H9 (cell line): ENCODE data around the gene ATP13A1. TPM values are rescaled to one million over a fixed set of nuclear protein-coding genes. Genes with fewer than 3 reads are reported as not detected.

Source experiments
- DNase-seq: peaks from one replicate; pipeline ENCODE4 v3.0.0-alpha.2; 2017
- H2AFZ ChIP-seq: one replicate; pipeline ENCODE4 v1.6.1; 2013; ENCODE audit warnings: mild to moderate bottlenecking, low read length, control low read depth, moderate library complexity
- H2AK5ac ChIP-seq: 2 replicates; pipeline ENCODE4 v1.6.1; 2013; ENCODE audit warnings: low read length, control low read depth, mixed read lengths; ENCODE audit not compliant: insufficient read length
- H2BK120ac ChIP-seq: one replicate; pipeline ENCODE4 v1.6.1; 2013; ENCODE audit warnings: low read depth, mild to moderate bottlenecking, low read length, control low read depth, inconsistent platforms; ENCODE audit not compliant: poor library complexity, severe bottlenecking
- H2BK12ac ChIP-seq: 2 replicates; pipeline ENCODE4 v1.6.1; 2013; ENCODE audit warnings: low read length, control low read depth, mixed read lengths, low read depth; ENCODE audit not compliant: insufficient read length
- H2BK15ac ChIP-seq: 2 replicates; pipeline ENCODE4 v1.6.1; 2013; ENCODE audit warnings: low read depth, low read length, control low read depth
- H2BK20ac ChIP-seq: one replicate; pipeline ENCODE4 v1.6.1; 2013; ENCODE audit warnings: low read depth, mild to moderate bottlenecking, low read length, control low read depth, inconsistent platforms; ENCODE audit not compliant: poor library complexity, severe bottlenecking
- H2BK5ac ChIP-seq: 2 replicates; pipeline ENCODE4 v1.6.1; 2013; ENCODE audit warnings: low read length, control low read depth, mixed read lengths; ENCODE audit not compliant: insufficient read length
- H3K14ac ChIP-seq: 2 replicates; pipeline ENCODE4 v1.6.1; 2013; ENCODE audit warnings: low read length, control low read depth; ENCODE audit not compliant: insufficient read depth
- H3K18ac ChIP-seq: 2 replicates; pipeline ENCODE4 v1.6.1; 2013; ENCODE audit warnings: low read depth, mild to moderate bottlenecking, mixed read lengths, low read length, control low read depth; ENCODE audit not compliant: insufficient read length
- H3K23ac ChIP-seq: 2 replicates; pipeline ENCODE4 v1.6.1; 2013; ENCODE audit warnings: low read length, control low read depth, mixed read lengths, low read depth; ENCODE audit not compliant: insufficient read length
- H3K23me2 ChIP-seq: 2 replicates; pipeline ENCODE4 v1.6.1; 2013; ENCODE audit warnings: low read depth, mild to moderate bottlenecking, mixed read lengths, low read length, control low read depth; ENCODE audit not compliant: insufficient read length, poor library complexity, severe bottlenecking
- H3K27ac ChIP-seq: 2 replicates; pipeline ENCODE4 v1.5.1; 2013; ENCODE audit warnings: low read length, control low read depth, mixed read lengths, low read depth; ENCODE audit not compliant: insufficient read length
- H3K27me3 ChIP-seq: 2 replicates; pipeline ENCODE4 v1.6.1; 2013; ENCODE audit warnings: low read length, control low read depth, inconsistent platforms; ENCODE audit not compliant: insufficient read depth
- H3K4ac ChIP-seq: 2 replicates; pipeline ENCODE4 v1.6.1; 2013; ENCODE audit warnings: low read depth, mild to moderate bottlenecking, control low read depth, inconsistent platforms, low read length, moderate library complexity
- H3K4me1 ChIP-seq: 2 replicates; pipeline ENCODE4 v1.6.1; 2013; ENCODE audit warnings: low read length, control low read depth, inconsistent platforms; ENCODE audit not compliant: insufficient read depth
- H3K4me2 ChIP-seq: 2 replicates; pipeline ENCODE4 v1.6.1; 2013; ENCODE audit warnings: low read length, control low read depth, mixed read lengths; ENCODE audit not compliant: insufficient read length, insufficient read depth
- H3K56ac ChIP-seq: 2 replicates; pipeline ENCODE4 v1.6.1; 2013; ENCODE audit warnings: low read depth, mild to moderate bottlenecking, mixed read lengths, low read length, control low read depth; ENCODE audit not compliant: insufficient read length
- H3K79me1 ChIP-seq: 2 replicates; pipeline ENCODE4 v1.6.1; 2013; ENCODE audit warnings: low read depth, mild to moderate bottlenecking, moderate library complexity, low read length, control low read depth, inconsistent platforms; ENCODE audit not compliant: insufficient read depth, poor library complexity, severe bottlenecking
- H3K79me2 ChIP-seq: 2 replicates; pipeline ENCODE4 v1.6.1; 2013; ENCODE audit warnings: low read length, control low read depth, inconsistent platforms; ENCODE audit not compliant: insufficient read depth
- H3K9ac ChIP-seq: 2 replicates; pipeline ENCODE4 v1.6.1; 2013; ENCODE audit warnings: low read length, control low read depth, mixed read lengths; ENCODE audit not compliant: insufficient read length; ENCODE audit errors: extremely low read depth
- H3K9me3 ChIP-seq: one replicate; pipeline ENCODE4 v1.6.1; 2013; ENCODE audit warnings: low read depth, low read length, inconsistent platforms; ENCODE audit not compliant: control insufficient read depth
- H3T11ph ChIP-seq: one replicate; pipeline ENCODE4 v1.6.1; 2013; ENCODE audit warnings: mild to moderate bottlenecking, low read length, control low read depth, inconsistent platforms
- H4K20me1 ChIP-seq: one replicate; pipeline ENCODE4 v1.6.1; 2013; ENCODE audit not compliant: control insufficient read depth, insufficient read length, insufficient read depth
- H4K5ac ChIP-seq: 2 replicates; pipeline ENCODE4 v1.6.1; 2013; ENCODE audit warnings: low read depth, mild to moderate bottlenecking, mixed read lengths, low read length, control low read depth; ENCODE audit not compliant: insufficient read length
- H4K8ac ChIP-seq: replicated peaks from 2 replicates; pipeline ENCODE4 v1.6.1; 2013; ENCODE audit warnings: low read length, control low read depth, mixed read lengths, low read depth; ENCODE audit not compliant: insufficient read length
- H4K91ac ChIP-seq: 2 replicates; pipeline ENCODE4 v1.6.1; 2013; ENCODE audit warnings: low read depth, mild to moderate bottlenecking, moderate library complexity, mixed read lengths, low read length, control low read depth; ENCODE audit not compliant: insufficient read length
- H3K27ac Mint-ChIP-seq, 3 experiments: 2 replicates in 2 of 3; 3 replicates in 1 of 3; pipeline ENCODE4 v1.8.0; 2020 to 2021; ENCODE audit warnings: mixed read lengths in 3 of 3, mild to moderate bottlenecking in 1 of 3, moderate library complexity in 1 of 3
- H3K27me3 Mint-ChIP-seq: 2 replicates; pipeline ENCODE4 v1.8.0; 2021; ENCODE audit warnings: low read depth, mild to moderate bottlenecking, moderate library complexity, mixed read lengths
- H3K36me3 Mint-ChIP-seq, 3 experiments: 2 replicates in 2 of 3; 3 replicates in 1 of 3; pipeline ENCODE4 v1.8.0; 2020 to 2021; ENCODE audit warnings: low read depth in 3 of 3, mixed read lengths in 3 of 3; ENCODE audit not compliant: insufficient read depth in 1 of 3
- H3K4me1 Mint-ChIP-seq, 2 experiments: 2 replicates each; pipeline ENCODE4 v1.8.0; 2020; ENCODE audit warnings: mixed read lengths in 2 of 2
- H3K4me3 Mint-ChIP-seq, 2 experiments: 2 replicates in 1 of 2; 3 replicates in 1 of 2; pipeline ENCODE4 v1.8.0; 2020 to 2021; ENCODE audit warnings: mild to moderate bottlenecking in 2 of 2, mixed read lengths in 2 of 2, moderate library complexity in 1 of 2
- H3K9me3 Mint-ChIP-seq, 2 experiments: 2 replicates in 1 of 2; 3 replicates in 1 of 2; pipeline ENCODE4 v1.8.0; 2020; ENCODE audit warnings: mild to moderate bottlenecking in 2 of 2, mixed read lengths in 2 of 2, moderate library complexity in 1 of 2
- WGBS: extraction: QIAGEN DNeasy Blood & Tissue Kit; methylation state at CpG from one replicate; pipeline ENCODE4 v1.1.7; 2013; ENCODE audit warnings: missing lambda C conversion rate, low lambda C conversion rate, mixed read lengths; ENCODE audit not compliant: insufficient read length; ENCODE audit errors: extremely low coverage; 5-methylcytosine and 5-hydroxymethylcytosine counted together
- long read RNA-seq: library from polyadenylated mRNA; unstranded; transcript quantifications from one replicate; pipeline ENCODE4 v2.0.0, GENCODE V29; 2020
- total RNA-seq: library from RNA; stranded (reverse); gene quantifications from 2 replicates; pipeline ENCODE4 v1.2.1, GENCODE V29; 2021
- TF ChIP-seq, protein P1 (sequence below): fragments of 200-600 bp; sonication (generic); conservative IDR thresholded peaks from 3 replicates; pipeline ENCODE4 v1.8.0; 2021; ENCODE audit warnings: antibody characterized with exemption, mild to moderate bottlenecking

Gene ATP13A1
- total RNA-seq = 67.8 and 73.1 TPM in 2 replicates
- long read RNA-seq, transcript ATP13A1-202 (26 exons, 3,861 nt) = major isoform, 44 of 92 reads
- long read RNA-seq, partial matches to known transcripts = 23 of 92 reads
- long read RNA-seq, other reads (novel, unspliced or antisense) = 24 of 92 reads

DNA sequence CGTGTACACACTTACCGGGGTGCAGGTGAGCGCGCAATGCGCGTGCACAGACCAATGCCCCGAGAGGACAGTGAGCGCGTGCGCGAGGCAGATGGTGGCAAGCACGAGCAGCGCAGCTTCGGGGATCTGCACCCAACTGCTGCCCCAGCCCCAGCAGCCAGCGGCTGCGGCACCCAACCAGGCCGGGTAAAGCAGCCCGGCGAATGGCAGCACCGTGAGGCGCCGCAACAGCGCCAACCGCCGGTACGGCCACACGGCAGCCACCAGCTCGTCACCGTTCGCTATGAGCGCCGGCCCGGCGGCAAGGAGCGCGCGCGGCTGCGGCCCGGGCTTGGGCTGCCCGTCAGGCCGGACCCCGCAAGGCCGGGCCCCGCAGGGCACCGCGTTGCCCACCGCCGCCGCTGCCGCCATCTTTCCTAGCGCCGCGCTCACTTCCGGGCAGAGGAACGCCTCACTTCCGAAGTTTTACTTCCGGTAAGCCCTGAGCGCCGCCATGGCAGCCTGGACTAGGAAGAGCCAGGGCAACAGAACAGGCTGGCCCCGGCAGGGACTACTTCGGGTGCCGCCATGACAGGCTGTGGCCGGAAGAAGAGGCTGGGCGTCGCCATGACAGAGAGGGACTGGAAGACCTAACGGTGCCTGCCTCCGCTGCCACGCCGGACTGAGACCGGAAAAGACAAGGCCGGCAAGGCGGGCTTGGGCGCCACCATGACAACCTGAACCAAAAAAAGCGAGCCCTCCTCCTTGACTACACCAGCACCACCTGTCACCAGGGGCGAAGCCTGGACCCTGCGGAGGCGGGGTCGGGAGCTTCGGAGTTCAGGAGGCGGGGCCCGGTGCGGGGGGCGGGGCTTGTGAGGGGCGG, at the start of gene ATP13A1:
Gene ATP13A1, minus strand, starts transcription at position 421 of the 865 bp plus-strand sequence. Its CDS starts 10 bp downstream, at position 411.
- no peak within 1 kb of the TSS for H3K23ac ChIP-seq
- Mint-ChIP-seq H3K4me1 (peaks cover 27% of the 10 kb centered on the region in 2 experiments), H3K9me3 (no peaks in the 10 kb centered on the region), H3K4me3 (peak within 1 kb of the TSS; percentile 86 to 95), H3K36me3 (peaks cover 14 to 28% (median 23%) of the 10 kb centered on the region in 3 experiments), H3K27ac (peak within 1 kb of the TSS; percentile 98 to 99 (median 98)), H3K27me3 (no peaks in the 10 kb centered on the region)
- H3K79me2 ChIP-seq = peaks cover 20% of the 10 kb centered on the region; the same call in 1 of the 2 replicates
- H2AFZ ChIP-seq = no peak within 1 kb of the TSS
- no CpG with 5 or more reads among the region's 85 CpGs for WGBS
- H3K23me2 ChIP-seq = peaks cover 5% of the 10 kb centered on the region
- no peaks in the 10 kb centered on the region for H3K9me3 ChIP-seq
- H2BK5ac ChIP-seq = no peak within 1 kb of the TSS
- no peak within 1 kb of the TSS for H3K56ac ChIP-seq
- H3K18ac ChIP-seq = peak within 1 kb of the TSS; percentile 81
- no peaks in the 10 kb centered on the region for H3K27me3 ChIP-seq
- H3K14ac ChIP-seq = peak within 1 kb of the TSS; percentile 36
- no peaks in the 10 kb centered on the region for H4K20me1 ChIP-seq
- no peak within 1 kb of the TSS for H2AK5ac ChIP-seq
- H3K27ac ChIP-seq = no peak within 1 kb of the TSS
- H4K5ac ChIP-seq = no peak within 1 kb of the TSS
- H3K9ac ChIP-seq = peak within 1 kb of the TSS; percentile 37
- peaks cover 5% of the 10 kb centered on the region for H3K79me1 ChIP-seq
- H2BK120ac ChIP-seq = no peak within 1 kb of the TSS
- no peak within 1 kb of the TSS for H3T11ph ChIP-seq
- H4K8ac ChIP-seq = no peak within 1 kb of the TSS
- H2BK15ac ChIP-seq = no peak within 1 kb of the TSS
- DNase-seq = peak; percentile 95
- no peak within 1 kb of the TSS for H3K4ac ChIP-seq
- H3K4me1 ChIP-seq = peaks cover 6% of the 10 kb centered on the region; the same call in 1 of the 2 replicates
- H2BK20ac ChIP-seq = no peak within 1 kb of the TSS
- peak within 1 kb of the TSS; percentile 89 for H3K4me2 ChIP-seq
- H4K91ac ChIP-seq = no peak within 1 kb of the TSS
- H2BK12ac ChIP-seq = no peak within 1 kb of the TSS
- TF ChIP-seq, protein P1, sequence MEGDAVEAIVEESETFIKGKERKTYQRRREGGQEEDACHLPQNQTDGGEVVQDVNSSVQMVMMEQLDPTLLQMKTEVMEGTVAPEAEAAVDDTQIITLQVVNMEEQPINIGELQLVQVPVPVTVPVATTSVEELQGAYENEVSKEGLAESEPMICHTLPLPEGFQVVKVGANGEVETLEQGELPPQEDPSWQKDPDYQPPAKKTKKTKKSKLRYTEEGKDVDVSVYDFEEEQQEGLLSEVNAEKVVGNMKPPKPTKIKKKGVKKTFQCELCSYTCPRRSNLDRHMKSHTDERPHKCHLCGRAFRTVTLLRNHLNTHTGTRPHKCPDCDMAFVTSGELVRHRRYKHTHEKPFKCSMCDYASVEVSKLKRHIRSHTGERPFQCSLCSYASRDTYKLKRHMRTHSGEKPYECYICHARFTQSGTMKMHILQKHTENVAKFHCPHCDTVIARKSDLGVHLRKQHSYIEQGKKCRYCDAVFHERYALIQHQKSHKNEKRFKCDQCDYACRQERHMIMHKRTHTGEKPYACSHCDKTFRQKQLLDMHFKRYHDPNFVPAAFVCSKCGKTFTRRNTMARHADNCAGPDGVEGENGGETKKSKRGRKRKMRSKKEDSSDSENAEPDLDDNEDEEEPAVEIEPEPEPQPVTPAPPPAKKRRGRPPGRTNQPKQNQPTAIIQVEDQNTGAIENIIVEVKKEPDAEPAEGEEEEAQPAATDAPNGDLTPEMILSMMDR = no peak; the same call in 2 of the 3 replicates
